Fibroblast of lung (primary cell): ENCODE data around the gene IGIP. TPM values are rescaled to one million over a fixed set of nuclear protein-coding genes. Genes with fewer than 3 reads are reported as not detected.

Source experiments
- DNase-seq, 2 donors: peaks; one replicate each; pipeline versions ENCODE4 v3.0.0 to v3.0.0-alpha.2; 2010; ENCODE audit warnings: low read depth in 2 of 2
- H2AFZ ChIP-seq: 2 replicates; pipeline ENCODE4 v1.5.1; 2012; ENCODE audit warnings: low read length, control low read depth, inconsistent platforms
- H3K27ac ChIP-seq: 2 replicates; pipeline ENCODE4 v1.5.1; 2011; ENCODE audit warnings: low read length, control low read depth; ENCODE audit not compliant: insufficient read depth
- H3K27me3 ChIP-seq: 2 replicates; pipeline ENCODE4 v1.5.1; 2011; ENCODE audit warnings: mild to moderate bottlenecking, low read length; ENCODE audit not compliant: control insufficient read depth, insufficient read depth
- H3K36me3 ChIP-seq: 2 replicates; pipeline ENCODE4 v1.5.1; 2011; ENCODE audit warnings: low read length; ENCODE audit not compliant: control insufficient read depth, insufficient read depth
- H3K4me1 ChIP-seq: 2 replicates; pipeline ENCODE4 v1.5.1; 2011; ENCODE audit warnings: low read length; ENCODE audit not compliant: control insufficient read depth, insufficient read depth; ENCODE audit errors: extremely low read depth
- H3K4me2 ChIP-seq: 2 replicates; pipeline ENCODE4 v1.5.1; 2011; ENCODE audit warnings: low read length, control low read depth; ENCODE audit not compliant: insufficient read depth; ENCODE audit errors: extremely low read depth
- H3K4me3 ChIP-seq, 4 experiments: fragments of 200-600 bp in 1 of 4; sonication (generic) in 1 of 4; replicated peaks in 1 of 4; 2 replicates each; pipeline ENCODE4 v1.5.1; 2011 to 2016; ENCODE audit warnings: low read length in 4 of 4, low read depth in 3 of 4, mild to moderate bottlenecking in 3 of 4, control low read depth in 2 of 4, inconsistent platforms in 1 of 4, mixed read lengths in 1 of 4; ENCODE audit not compliant: insufficient read depth in 1 of 4; ENCODE audit errors: control extremely low read depth in 1 of 4
- H3K79me2 ChIP-seq: 2 replicates; pipeline ENCODE4 v1.5.1; 2012; ENCODE audit warnings: mild to moderate bottlenecking, low read length, inconsistent platforms; ENCODE audit not compliant: control insufficient read depth, insufficient read depth
- H3K9ac ChIP-seq: 2 replicates; pipeline ENCODE4 v1.5.1; 2011; ENCODE audit warnings: mild to moderate bottlenecking, low read length, control low read depth; ENCODE audit not compliant: insufficient read depth
- H3K9me3 ChIP-seq: 2 replicates; pipeline ENCODE4 v1.5.1; 2012; ENCODE audit warnings: low read depth, low read length; ENCODE audit not compliant: control insufficient read depth, insufficient read depth
- H4K20me1 ChIP-seq: 2 replicates; pipeline ENCODE4 v1.5.1; 2011; ENCODE audit warnings: low read length; ENCODE audit not compliant: control insufficient read depth, insufficient read depth; ENCODE audit errors: extremely low read depth
- EZH2 ChIP-seq: IDR thresholded peaks from 2 replicates; pipeline ENCODE4 v1.5.1; 2012; ENCODE audit warnings: low read length, control low read depth, mild to moderate bottlenecking; ENCODE audit errors: missing control alignments
- polyA plus RNA-seq, 2 donors: library from polyadenylated mRNA; depleted of rRNA in 1 of 2; stranded (reverse) in 1 of 2; unstranded in 1 of 2; fragments of >200 nt; gene quantifications; 2 replicates each; pipeline ENCODE4 v1.2.1, GENCODE V29; 2011 to 2012; ENCODE audit warnings: missing spikeins in 1 of 2
- total RNA-seq: library from RNA; depleted of rRNA; stranded (reverse); fragments of >200 nt; gene quantifications from 2 replicates; pipeline ENCODE4 v1.2.1, GENCODE V29; 2014
- TF ChIP-seq, protein P1 (sequence below), 2 donors: IDR thresholded peaks in 1 of 2; conservative IDR thresholded peaks in 1 of 2; 1 replicate in 1 of 2; 2 replicates in 1 of 2; pipeline ENCODE4 v1.5.1; 2011 to 2012; ENCODE audit warnings: low read length in 2 of 2, control low read depth in 1 of 2, inconsistent platforms in 1 of 2, low read depth in 1 of 2, mild to moderate bottlenecking in 1 of 2

The IGIP gene
- total and polyA plus RNA-seq, 2 donors (not counting 1 experiment from before 2014, with no cell fraction given) = 3.8 to 11.7 TPM

DNA sequence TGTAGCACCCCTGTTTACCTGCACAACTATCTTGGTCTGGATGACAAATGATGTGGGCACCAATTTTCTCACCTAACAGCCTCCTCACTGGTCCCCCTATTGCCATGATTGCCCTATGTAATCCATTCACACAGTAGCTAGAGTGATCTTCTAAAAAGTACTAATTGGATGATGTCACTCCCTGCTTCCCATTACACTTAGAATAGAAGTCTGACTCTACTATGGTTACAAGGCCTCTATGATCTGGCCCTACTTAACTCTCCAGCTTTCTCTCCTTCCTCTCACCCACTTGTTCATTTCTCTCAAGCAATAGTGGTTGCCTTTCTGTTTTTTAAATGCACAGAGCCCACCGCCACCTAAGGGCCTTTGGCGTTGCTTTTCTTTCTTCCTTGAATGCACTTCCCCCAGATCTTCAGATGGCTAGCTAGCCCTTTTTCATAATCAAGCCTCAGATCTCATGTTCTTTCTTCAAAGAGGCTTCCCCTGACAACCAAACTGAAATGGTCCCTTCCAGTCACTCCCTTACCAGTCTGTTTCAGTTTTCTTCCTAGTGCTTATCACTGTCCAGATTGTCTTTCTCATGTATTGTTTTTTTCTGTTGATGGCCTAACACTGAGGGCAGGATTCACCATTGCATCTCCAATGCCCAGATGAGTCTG lies 8.7 kb downstream of the IGIP start:
- Histone ChIP-seq H3K4me1 (peaks cover 12% of the 10 kb centered on the region), H3K79me2 (no peaks in the 10 kb centered on the region), H3K36me3 (no peaks in the 10 kb centered on the region), H3K27ac (no peak overlapping the region), H3K9me3 (no peaks in the 10 kb centered on the region), H3K4me2 (no peak overlapping the region), H4K20me1 (no peaks in the 10 kb centered on the region), H3K9ac (no peak overlapping the region), H3K27me3 (no peaks in the 10 kb centered on the region), H3K4me3 (no peak overlapping the region), H2AFZ (no peak overlapping the region)
- TF ChIP-seq, protein P1, sequence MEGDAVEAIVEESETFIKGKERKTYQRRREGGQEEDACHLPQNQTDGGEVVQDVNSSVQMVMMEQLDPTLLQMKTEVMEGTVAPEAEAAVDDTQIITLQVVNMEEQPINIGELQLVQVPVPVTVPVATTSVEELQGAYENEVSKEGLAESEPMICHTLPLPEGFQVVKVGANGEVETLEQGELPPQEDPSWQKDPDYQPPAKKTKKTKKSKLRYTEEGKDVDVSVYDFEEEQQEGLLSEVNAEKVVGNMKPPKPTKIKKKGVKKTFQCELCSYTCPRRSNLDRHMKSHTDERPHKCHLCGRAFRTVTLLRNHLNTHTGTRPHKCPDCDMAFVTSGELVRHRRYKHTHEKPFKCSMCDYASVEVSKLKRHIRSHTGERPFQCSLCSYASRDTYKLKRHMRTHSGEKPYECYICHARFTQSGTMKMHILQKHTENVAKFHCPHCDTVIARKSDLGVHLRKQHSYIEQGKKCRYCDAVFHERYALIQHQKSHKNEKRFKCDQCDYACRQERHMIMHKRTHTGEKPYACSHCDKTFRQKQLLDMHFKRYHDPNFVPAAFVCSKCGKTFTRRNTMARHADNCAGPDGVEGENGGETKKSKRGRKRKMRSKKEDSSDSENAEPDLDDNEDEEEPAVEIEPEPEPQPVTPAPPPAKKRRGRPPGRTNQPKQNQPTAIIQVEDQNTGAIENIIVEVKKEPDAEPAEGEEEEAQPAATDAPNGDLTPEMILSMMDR (conservative IDR thresholded peaks at IDR 0.05 in 1 of 2, IDR thresholded peaks at IDR 0.05 in 1 of 2; ENCODE audit: low read depth in 1 of 2, low read length in 2 of 2) = no peak
- TF ChIP-seq EZH2 = no peak
- DNase-seq = no peak

- Histone ChIP-seq H4K20me1 (no peaks in the 10 kb centered on the region), H3K79me2 (no peaks in the 10 kb centered on the region), H3K4me1 (peaks cover 12% of the 10 kb centered on the region), H3K9me3 (no peaks in the 10 kb centered on the region), H2AFZ (no peak overlapping the region), H3K9ac (no peak overlapping the region), H3K27me3 (no peaks in the 10 kb centered on the region), H3K4me2 (no peak overlapping the region), H3K27ac (no peak overlapping the region), H3K4me3 (no peak overlapping the region), H3K36me3 (no peaks in the 10 kb centered on the region)
- no peak for TF ChIP-seq EZH2
- TF ChIP-seq, protein P1 (conservative IDR thresholded peaks at IDR 0.05 in 1 of 2, IDR thresholded peaks at IDR 0.05 in 1 of 2; ENCODE audit: low read depth in 1 of 2, low read length in 2 of 2) = no peak
- DNase-seq = no peak
These were observed 9.4 kb downstream of the IGIP start for GRCh38 chr5:140135127-140135526.

DNA sequence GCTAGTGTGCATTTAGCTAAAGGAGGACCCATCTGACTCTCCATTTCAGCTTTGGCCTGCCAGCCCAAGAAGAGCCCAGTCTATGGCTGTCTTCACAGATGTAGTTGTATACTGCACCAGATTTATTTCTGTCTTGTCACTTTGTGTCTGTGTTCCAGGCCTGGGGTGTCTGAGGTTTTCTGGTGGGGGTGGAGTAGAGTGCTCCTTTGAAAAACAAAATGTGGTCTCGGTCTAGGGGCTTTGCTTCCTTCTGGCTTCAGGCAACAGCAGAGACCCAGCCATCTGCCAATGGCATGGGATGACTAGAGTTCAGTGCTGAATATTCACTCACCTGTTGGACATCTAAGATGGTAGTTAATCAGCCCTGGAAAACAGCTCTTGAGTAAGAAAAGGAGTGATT lies 10.9 kb downstream of the IGIP start:
- H3K79me2 ChIP-seq = no peaks in the 10 kb centered on the region
- DNase-seq = no peak
- H3K4me2 ChIP-seq = no peak overlapping the region
- no peak overlapping the region for H3K4me3 ChIP-seq
- H3K9me3 ChIP-seq = no peaks in the 10 kb centered on the region
- H3K9ac ChIP-seq = no peak overlapping the region
- no peak overlapping the region for H2AFZ ChIP-seq
- no peak overlapping the region for H3K27ac ChIP-seq
- peaks cover 8% of the 10 kb centered on the region for H3K4me1 ChIP-seq
- no peaks in the 10 kb centered on the region for H4K20me1 ChIP-seq
- H3K27me3 ChIP-seq = no peaks in the 10 kb centered on the region
- TF ChIP-seq, protein P1 (conservative IDR thresholded peaks at IDR 0.05 in 1 of 2, IDR thresholded peaks at IDR 0.05 in 1 of 2; ENCODE audit: low read depth in 1 of 2, low read length in 2 of 2) = no peak
- no peak for TF ChIP-seq EZH2
- H3K36me3 ChIP-seq = no peaks in the 10 kb centered on the region
